Naive thymus-derived CD8-positive, alpha-beta T cell (primary cell): ENCODE data around the gene SLC25A22. TPM values are rescaled to one million over a fixed set of nuclear protein-coding genes. Genes with fewer than 3 reads are reported as not detected.

Experiments
- ATAC-seq, 2 donors: fragments of 150-1000 bp; cut with Tn5 transposase in 1 of 2; sonication (Bioruptor Pico), chemical (Tn5 transposase) in 1 of 2; 1 replicate in 1 of 2; 2 replicates in 1 of 2; pipeline ENCODE4 v1.10.0; 2021; ENCODE audit warnings: mild to moderate bottlenecking in 2 of 2, moderate library complexity in 2 of 2
- POLR2A ChIA-PET: fragments of 350-600 bp; sonication (Branson Sonifier 250); formaldehyde crosslinking; loops from one replicate; lab custom pipeline; 2021; ENCODE audit warnings: antibody characterized with exemption; lab: Charles Lee
- DNase-seq, 10 donors: peaks; one replicate each; pipeline versions ENCODE4 v3.0.0 to v3.0.0-alpha.2; 2020 to 2022
- H3K27ac Mint-ChIP-seq, 10 donors: one replicate each; pipeline ENCODE4 v1.8.0; 2020 to 2022; ENCODE audit warnings: mild to moderate bottlenecking in 10 of 10, mixed read lengths in 10 of 10, moderate library complexity in 4 of 10, inconsistent platforms in 1 of 10
- H3K27me3 Mint-ChIP-seq, 5 donors: one replicate each; pipeline ENCODE4 v1.8.0; 2021 to 2022; ENCODE audit warnings: mixed read lengths in 5 of 5
- H3K36me3 Mint-ChIP-seq, 3 donors: one replicate each; pipeline ENCODE4 v1.8.0; 2020 to 2022; ENCODE audit warnings: mixed read lengths in 3 of 3, mild to moderate bottlenecking in 2 of 3, inconsistent platforms in 1 of 3
- H3K4me1 Mint-ChIP-seq, 4 donors: one replicate each; pipeline ENCODE4 v1.8.0; 2021 to 2022; ENCODE audit warnings: mixed read lengths in 4 of 4
- H3K4me3 Mint-ChIP-seq, 10 donors: one replicate each; pipeline ENCODE4 v1.8.0; 2020 to 2022; ENCODE audit warnings: mild to moderate bottlenecking in 10 of 10, mixed read lengths in 10 of 10, moderate library complexity in 6 of 10, inconsistent platforms in 1 of 10
- H3K9me3 Mint-ChIP-seq, 9 donors: one replicate each; pipeline ENCODE4 v1.8.0; 2020 to 2022; ENCODE audit warnings: mixed read lengths in 9 of 9, mild to moderate bottlenecking in 3 of 9, inconsistent platforms in 1 of 9, moderate library complexity in 1 of 9
- polyA plus RNA-seq, 3 donors: library from polyadenylated mRNA; unstranded; fragments of 300-500 nt; fragmentation: Illumina TruSeq; gene quantifications; one replicate each; pipeline ENCODE4 v1.2.3, GENCODE V29; 2021
- total RNA-seq, 8 experiments: library from RNA in 2 of 8; stranded (reverse) in 2 of 8; gene quantifications; one replicate each; pipeline ENCODE4 v1.2.3 and lab custom pipeline; 2021 to 2026

The SLC25A22 gene
- total and polyA plus RNA-seq, 5 experiments from 2014 or later, result 6.4 to 19.2 (median 16.4) TPM

DNA sequence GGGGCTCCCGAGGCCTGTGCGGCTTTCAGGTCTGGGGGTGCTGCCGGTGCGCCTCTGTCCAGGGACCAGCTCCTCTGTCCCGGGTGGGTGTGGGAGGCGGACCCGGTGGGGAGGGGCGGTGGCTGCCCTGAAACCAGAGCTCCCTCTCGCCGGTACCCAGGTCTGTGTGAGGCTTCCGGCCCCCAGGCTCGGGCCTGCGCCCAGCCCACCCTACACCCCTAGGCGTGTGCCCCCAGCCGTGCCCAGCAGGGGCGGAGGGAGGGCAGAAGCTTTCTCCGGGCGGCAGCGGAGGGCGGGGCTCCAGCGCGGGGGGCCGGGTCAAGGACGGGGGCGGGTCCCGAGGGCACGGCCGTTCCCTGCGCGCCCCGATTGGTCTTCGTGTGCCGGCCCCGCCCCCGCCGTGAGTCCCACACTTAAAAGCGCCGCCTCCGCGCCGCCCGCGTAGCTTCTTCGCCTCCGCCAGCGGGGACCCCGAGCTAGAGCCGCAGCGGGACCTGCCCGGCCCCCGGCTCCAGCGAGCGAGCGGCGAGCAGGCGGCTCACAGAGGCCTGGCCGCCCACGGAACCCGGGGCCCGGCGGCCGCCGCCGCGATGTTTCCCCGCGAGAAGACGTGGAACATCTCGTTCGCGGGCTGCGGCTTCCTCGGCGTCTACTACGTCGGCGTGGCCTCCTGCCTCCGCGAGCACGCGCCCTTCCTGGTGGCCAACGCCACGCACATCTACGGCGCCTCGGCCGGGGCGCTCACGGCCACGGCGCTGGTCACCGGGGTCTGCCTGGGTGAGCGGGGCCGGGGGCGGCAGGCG is 21.2 kb upstream of the SLC25A22 start:
- POLR2A ChIA-PET, result interaction anchor here (0.6 to 6.0 kb wide), 25 partner anchors 8 to 612 kb away, joined by 3 to 127 read pairs (median 5); partner anchors contain the start of genes BET1L, CD151, CHID1 and CRACR2B
- Mint-ChIP-seq H3K27me3 (peaks cover 0 to 2% (median 0%) of the 10 kb centered on the region in 5 donors), H3K4me1 (peaks cover 4 to 20% (median 20%) of the 10 kb centered on the region in 4 donors), H3K9me3 (no peaks in the 10 kb centered on the region), H3K36me3 (peaks cover 0 to 23% (median 4%) of the 10 kb centered on the region in 3 donors), H3K4me3 (peak overlapping the region; percentile 77 to 92 (median 86)), H3K27ac (peak overlapping the region in 9 of 10 donors; percentile 57 to 95 (median 89))
- DNase-seq (peak; percentile 87 to 98 (median 93)), ATAC-seq (peak; percentile 71 to 72)

DNA sequence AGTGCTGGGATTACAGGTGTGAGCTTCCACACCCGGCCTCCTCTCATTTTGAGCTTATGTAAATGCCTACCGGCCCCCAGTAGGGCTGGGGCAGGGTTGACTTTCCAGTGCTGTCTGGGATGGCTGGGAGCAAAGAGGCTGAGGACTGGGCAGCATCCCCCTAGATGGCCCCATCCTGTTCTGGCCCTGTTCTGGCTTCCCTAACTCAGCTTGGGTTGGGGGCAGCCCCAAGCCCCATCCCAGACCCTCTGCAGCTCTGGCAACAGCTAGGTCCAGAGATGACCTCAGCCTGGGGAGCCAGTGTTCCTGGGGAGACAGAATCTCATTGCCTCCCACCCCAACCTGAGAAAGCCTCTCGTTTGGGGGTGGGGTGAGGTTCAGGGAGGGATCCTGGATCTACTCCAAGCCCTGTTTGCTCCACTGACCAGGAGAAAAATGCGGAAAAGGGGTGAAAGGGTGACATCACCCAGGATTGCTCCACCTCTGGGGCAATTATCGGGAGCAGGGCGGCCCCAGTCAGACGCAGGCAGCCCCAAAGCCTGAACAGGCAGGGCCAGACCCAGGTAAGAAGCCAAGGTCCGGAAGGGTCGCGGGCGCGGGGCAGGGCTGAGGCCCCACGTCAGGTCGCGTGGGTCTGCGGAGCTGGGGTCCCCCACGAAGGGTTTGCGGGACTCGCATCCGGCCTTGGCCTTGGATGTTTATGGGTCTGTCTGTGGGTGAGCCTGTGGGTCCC is 20.5 kb upstream of the SLC25A22 start, which contains the start of gene PNPLA2:
PNPLA2 (plus strand) TSS at position 519 of the 733 bp plus-strand sequence. CDS start 805 bp downstream, outside the sequence.
- no peak for DNase-seq
- peaks cover 0 to 21% (median 4%) of the 10 kb centered on the region in 3 donors for H3K36me3 Mint-ChIP-seq
- peak within 1 kb of the TSS; percentile 78 to 92 (median 86) for H3K4me3 Mint-ChIP-seq
- peaks cover 0 to 2% (median 0%) of the 10 kb centered on the region in 5 donors for H3K27me3 Mint-ChIP-seq
- POLR2A ChIA-PET, result interaction anchor here (0.8 to 6.0 kb wide), 20 partner anchors 7 to 611 kb away, joined by 3 to 127 read pairs (median 6); partner anchors contain the start of genes BET1L, CD151, CHID1 and CRACR2B
- H3K4me1 Mint-ChIP-seq, result peaks cover 6 to 22% (median 20%) of the 10 kb centered on the region in 4 donors
- ATAC-seq, result no peak
- no peaks in the 10 kb centered on the region for H3K9me3 Mint-ChIP-seq
- peak within 1 kb of the TSS; percentile 57 to 95 (median 89) for H3K27ac Mint-ChIP-seq

DNA sequence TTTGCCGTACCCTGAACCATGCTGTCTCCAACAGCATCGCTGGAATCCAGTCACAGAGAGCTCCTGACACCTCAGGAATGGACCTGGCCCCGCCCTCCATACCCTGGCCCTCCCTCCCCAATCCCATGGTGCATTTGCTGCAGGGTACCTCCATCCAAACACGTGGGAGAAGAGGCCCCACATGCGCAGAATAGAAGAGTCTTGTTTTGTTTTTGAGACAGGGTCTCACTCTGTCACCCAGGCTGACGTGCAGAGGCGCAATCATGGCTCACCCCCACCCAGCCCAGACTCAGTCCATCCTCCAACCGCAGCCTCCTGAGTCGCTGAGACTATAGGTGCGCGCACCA is 18.3 kb upstream of the SLC25A22 start:
- Mint-ChIP-seq H3K27me3 (no peaks in the 10 kb centered on the region), H3K4me3 (peak overlapping the region in 2 of 10 donors; percentile 19 to 62), H3K4me1 (peaks cover 4 to 28% (median 22%) of the 10 kb centered on the region in 4 donors), H3K9me3 (no peaks in the 10 kb centered on the region), H3K27ac (peak overlapping the region in 1 of 10 donors; percentile 33), H3K36me3 (peaks cover 0 to 22% (median 2%) of the 10 kb centered on the region in 3 donors)
- ATAC-seq, result no peak
- POLR2A ChIA-PET, result interaction anchor here (0.6 to 5.7 kb wide), 4 partner anchors 12 to 310 kb away, joined by 3 to 67 read pairs (median 4); partner anchors contain the start of genes PIDD1 and RNH1
- no peak for DNase-seq

DNA sequence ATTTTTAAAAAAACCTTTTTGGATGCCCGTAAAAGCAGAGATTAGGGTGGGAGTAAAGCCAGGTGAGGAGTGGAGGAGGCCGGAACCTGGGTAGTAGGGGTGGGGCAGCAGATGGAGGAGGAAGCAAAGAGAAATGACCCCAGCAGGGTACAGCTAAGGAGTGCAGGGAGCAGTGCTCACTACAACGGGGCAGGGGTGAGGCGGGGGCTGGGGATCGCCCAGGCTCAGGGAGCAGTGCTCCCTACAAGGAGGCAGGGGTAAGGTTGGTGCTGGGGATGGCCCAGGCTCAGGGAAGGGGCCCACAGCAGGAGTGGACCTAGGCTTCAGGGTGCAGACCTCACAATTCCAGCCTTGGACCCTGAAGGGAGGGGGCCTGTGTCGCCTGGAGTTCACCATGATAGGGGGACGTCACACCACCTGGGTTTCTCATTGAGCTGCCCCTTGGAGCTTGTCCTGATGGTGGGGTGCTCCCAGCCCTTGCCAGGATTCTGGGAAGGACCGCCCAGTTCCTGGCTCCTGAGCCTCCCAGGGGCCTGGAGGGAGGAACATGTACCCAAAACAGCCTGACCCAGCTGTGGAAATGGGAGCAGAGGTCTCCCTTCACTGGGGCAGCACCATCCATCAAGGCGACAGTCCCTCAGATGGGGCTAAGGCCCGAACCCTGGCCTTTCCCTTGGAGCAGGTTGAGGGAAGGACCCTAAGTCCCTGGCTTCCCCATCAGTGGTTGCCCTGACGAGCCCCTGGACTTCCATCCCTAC is 17.8 kb upstream of the SLC25A22 start:
- Mint-ChIP-seq H3K36me3 (peaks cover 0 to 25% (median 2%) of the 10 kb centered on the region in 3 donors), H3K9me3 (no peaks in the 10 kb centered on the region), H3K27ac (no peak overlapping the region), H3K27me3 (no peaks in the 10 kb centered on the region), H3K4me3 (peak overlapping the region in 2 of 10 donors; percentile 19 to 62), H3K4me1 (peaks cover 2 to 29% (median 22%) of the 10 kb centered on the region in 4 donors)
- DNase-seq (no peak), ATAC-seq (no peak)
- POLR2A ChIA-PET, result interaction anchor here (0.6 to 5.7 kb wide), 3 partner anchors 11 to 37 kb away, joined by 3 to 67 read pairs (median 5); partner anchors contain the start of gene PIDD1

- POLR2A ChIA-PET, result interaction anchor here (0.6 to 1.5 kb wide), 4 partner anchors 15 to 124 kb away, joined by 3 to 7 read pairs (median 3); no protein-coding TSS in a partner anchor
- Mint-ChIP-seq H3K9me3 (no peaks in the 10 kb centered on the region), H3K36me3 (peaks cover 0 to 27% (median 2%) of the 10 kb centered on the region in 3 donors), H3K4me1 (peaks cover 7 to 33% (median 29%) of the 10 kb centered on the region in 4 donors), H3K4me3 (peak overlapping the region in 1 of 10 donors; percentile 61), H3K27me3 (no peaks in the 10 kb centered on the region), H3K27ac (peak overlapping the region in 4 of 10 donors; percentile 34 to 64 (median 53))
- ATAC-seq, result no peak
- no peak for DNase-seq
Measured at GRCh38 chr11:813456-814096, 15.5 kb upstream of the SLC25A22 start.

- peak overlapping the region in 3 of 10 donors; percentile 11 to 80 (median 19) for H3K27ac Mint-ChIP-seq
- peak overlapping the region in 1 of 10 donors; percentile 26 for H3K4me3 Mint-ChIP-seq
- no peaks in the 10 kb centered on the region for H3K9me3 Mint-ChIP-seq
- ATAC-seq (no peak), DNase-seq (no peak)
- POLR2A ChIA-PET, result interaction anchor here (0.6 to 1.5 kb wide), 3 partner anchors 16 to 118 kb away, joined by 3 to 7 read pairs (median 3); no protein-coding TSS in a partner anchor
- peaks cover 0 to 27% (median 2%) of the 10 kb centered on the region in 3 donors for H3K36me3 Mint-ChIP-seq
- peaks cover 7 to 36% (median 30%) of the 10 kb centered on the region in 4 donors for H3K4me1 Mint-ChIP-seq
- H3K27me3 Mint-ChIP-seq, result no peaks in the 10 kb centered on the region
Measured at GRCh38 chr11:813072-813455, 15.0 kb upstream of the SLC25A22 start.

- H3K36me3 Mint-ChIP-seq, result peaks cover 0 to 27% (median 2%) of the 10 kb centered on the region in 3 donors
- peak overlapping the region in 6 of 10 donors; percentile 18 to 98 (median 36) for H3K4me3 Mint-ChIP-seq
- POLR2A ChIA-PET, result interaction anchor here (1.4 to 1.5 kb wide), 3 partner anchors 16 to 28 kb away, joined by 3 to 7 read pairs (median 4); no protein-coding TSS in a partner anchor
- no peak for ATAC-seq
- H3K27me3 Mint-ChIP-seq, result no peaks in the 10 kb centered on the region
- no peak for DNase-seq
- H3K27ac Mint-ChIP-seq, result peak overlapping the region in 8 of 10 donors; percentile 8 to 80 (median 45)
- no peaks in the 10 kb centered on the region for H3K9me3 Mint-ChIP-seq
- peaks cover 10 to 41% (median 35%) of the 10 kb centered on the region in 4 donors for H3K4me1 Mint-ChIP-seq
Measured at GRCh38 chr11:812390-812789, 14.3 kb upstream of the SLC25A22 start.

- H3K27me3 Mint-ChIP-seq, result no peaks in the 10 kb centered on the region
- POLR2A ChIA-PET, result interaction anchor here (0.6 to 1.9 kb wide), 3 partner anchors 9 to 68 kb away, joined by 4 to 34 read pairs (median 4); partner anchors contain the start of gene PNPLA2
Measured at GRCh38 chr11:811446-812245, 13.6 kb upstream of the SLC25A22 start.

DNA sequence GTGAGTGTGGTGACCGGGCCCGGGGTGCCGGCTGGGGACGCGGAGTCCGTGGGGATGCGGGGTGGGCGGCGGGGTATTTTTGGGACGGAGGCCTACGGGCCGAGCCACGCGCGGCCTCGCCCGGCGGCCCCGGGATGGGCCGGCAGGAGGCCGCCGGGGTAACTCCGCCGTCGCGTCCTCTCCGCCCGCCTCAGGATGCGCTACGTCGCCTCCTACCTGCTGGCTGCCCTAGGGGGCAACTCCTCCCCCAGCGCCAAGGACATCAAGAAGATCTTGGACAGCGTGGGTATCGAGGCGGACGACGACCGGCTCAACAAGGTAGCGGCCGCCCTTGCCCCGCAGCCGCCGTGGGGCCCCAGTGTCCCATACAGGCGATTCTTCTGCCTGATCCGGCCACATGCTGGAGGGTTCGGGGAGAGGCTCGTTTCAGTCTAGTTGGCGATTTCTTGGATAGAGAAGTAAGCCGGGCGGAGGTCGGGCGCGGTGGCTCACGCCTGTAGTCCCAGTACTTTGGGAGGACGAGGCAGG is 12.0 kb upstream of the SLC25A22 start:
- no peak for DNase-seq
- POLR2A ChIA-PET, result interaction anchor here (0.8 to 2.3 kb wide), 18 partner anchors 9 to 303 kb away, joined by 3 to 80 read pairs (median 4); partner anchors contain the start of genes CD151, GATD1, PHRF1 and PNPLA2
- Mint-ChIP-seq H3K36me3 (peaks cover 0 to 27% (median 2%) of the 10 kb centered on the region in 3 donors), H3K9me3 (no peaks in the 10 kb centered on the region), H3K4me3 (peak overlapping the region; percentile 88 to 98 (median 92)), H3K27me3 (no peaks in the 10 kb centered on the region), H3K27ac (peak overlapping the region; percentile 43 to 99 (median 99)), H3K4me1 (peaks cover 10 to 45% (median 38%) of the 10 kb centered on the region in 4 donors)
- ATAC-seq, result peak; percentile 19 to 24

More at GRCh38 chr11:811446-812245, 13.6 kb upstream of the SLC25A22 start:
- Mint-ChIP-seq H3K4me1 (peaks cover 10 to 41% (median 35%) of the 10 kb centered on the region in 4 donors), H3K9me3 (no peaks in the 10 kb centered on the region), H3K4me3 (peak overlapping the region; percentile 79 to 98 (median 86)), H3K36me3 (peaks cover 0 to 27% (median 2%) of the 10 kb centered on the region in 3 donors), H3K27ac (peak overlapping the region in 9 of 10 donors; percentile 31 to 95 (median 86))
- DNase-seq, result no peak
- no peak for ATAC-seq
